GM23248 (cell line): Measurements from ENCODE around the gene ADAM12.

Experiments used
- EZH2 ChIP-seq: fragments of 200-600 bp; sonication (generic); IDR thresholded peaks from 2 replicates; pipeline ENCODE4 v1.6.1; 2018; ENCODE audit warnings: antibody characterized with exemption, mild to moderate bottlenecking; ENCODE audit not compliant: insufficient read depth, poor library complexity, severe bottlenecking
- EZH2phosphoT487 ChIP-seq: fragments of 200-600 bp; sonication (generic); IDR thresholded peaks from 2 replicates; pipeline ENCODE4 v1.6.1; 2018; ENCODE audit warnings: antibody characterized with exemption, moderate library complexity, mild to moderate bottlenecking, low read depth; ENCODE audit not compliant: insufficient read depth

- TF ChIP-seq EZH2 = no peak
- no peak for TF ChIP-seq EZH2phosphoT487
Measured at GRCh38 chr10:126394948-126395347, 6.7 kb upstream of the ADAM12 start.
